ENCODE measurements around the gene ST3GAL2.
"Not testable (repeated sequence)": the region's sequence is repeated elsewhere in the genome, so short reads cannot be mapped to it uniquely, and the experiment has no call there.

The ST3GAL2 gene

DNA sequence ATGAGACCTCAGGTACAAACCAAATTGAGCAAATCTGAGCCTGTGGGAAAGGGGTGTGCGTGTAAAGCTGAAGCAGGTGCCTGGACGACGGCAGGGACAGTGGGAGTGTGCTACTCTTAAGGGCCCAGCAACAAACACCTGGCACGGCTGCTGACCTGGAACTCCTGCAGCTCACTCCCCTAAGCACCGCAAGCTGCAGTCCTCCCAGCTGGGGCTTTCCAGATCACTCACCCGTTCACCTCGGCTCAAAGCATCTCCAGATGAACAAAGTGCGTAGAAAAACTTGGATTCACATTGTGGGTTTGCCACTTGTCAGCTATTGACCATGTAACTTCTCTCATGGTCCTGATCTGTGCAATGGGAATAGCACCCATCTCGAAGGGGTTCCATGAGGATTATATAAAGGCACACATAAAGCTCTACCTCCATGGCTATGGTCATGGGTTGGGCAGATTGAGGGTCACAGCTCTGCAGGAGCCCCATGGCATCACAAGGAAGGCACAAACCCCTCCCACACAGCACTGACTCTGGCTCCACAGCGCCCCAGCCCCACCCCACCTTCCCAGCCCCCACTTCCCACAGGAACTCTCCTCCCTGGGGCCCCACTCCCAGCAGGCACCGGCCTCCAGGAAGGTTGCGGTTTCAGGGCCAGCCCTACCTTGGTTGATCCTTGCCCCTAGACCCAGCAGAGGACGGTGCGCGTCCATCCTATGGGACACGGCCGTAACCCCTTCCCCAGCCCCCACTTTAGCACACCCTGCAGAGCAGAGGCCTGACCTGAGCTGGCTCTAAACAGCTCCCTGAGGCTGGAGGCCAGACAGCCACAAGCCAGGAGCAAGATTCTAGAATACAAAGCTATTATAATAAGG, 21.9 kb downstream of the ST3GAL2 start:
- no peak for DNase-seq

DNA sequence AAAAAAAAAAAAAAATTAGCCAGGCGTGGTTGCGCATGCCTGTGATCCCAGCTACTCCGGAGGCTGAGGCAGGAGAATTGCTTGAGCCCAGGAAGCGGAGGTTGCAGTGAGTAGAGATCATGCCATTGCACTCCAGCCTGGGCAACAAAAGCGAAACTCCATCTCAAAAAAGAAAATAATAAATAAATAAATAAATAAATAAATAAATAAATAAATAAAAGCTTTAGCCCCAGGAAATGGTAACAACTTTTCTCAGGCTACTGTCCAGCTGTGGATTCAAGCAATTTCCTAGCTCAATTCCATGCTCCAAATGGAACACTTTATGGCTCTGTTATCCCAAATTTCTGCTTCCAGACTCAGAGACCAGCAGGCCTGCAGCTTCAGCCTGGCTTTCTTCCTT, 25.3 kb downstream of the ST3GAL2 start:
- not testable (repeated sequence) for DNase-seq

DNA sequence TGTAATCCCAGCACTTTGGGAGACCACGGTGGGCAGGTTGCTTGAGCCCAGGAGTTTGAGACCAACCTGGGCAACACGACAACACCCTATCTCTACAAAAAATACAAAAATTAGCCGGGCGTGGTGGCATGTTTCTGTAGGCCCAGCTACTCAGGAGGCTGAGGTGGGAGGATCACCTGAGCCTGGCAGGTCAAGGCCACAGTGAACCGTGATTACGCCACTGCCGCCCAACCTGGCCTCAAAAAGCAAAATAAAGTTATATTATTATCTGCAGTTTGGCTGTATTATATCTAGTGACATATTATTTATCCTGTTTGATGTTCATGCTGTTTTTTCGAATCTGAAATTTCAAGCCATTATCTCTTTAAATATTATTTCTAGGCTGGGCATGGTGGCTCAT, 26.5 kb downstream of the ST3GAL2 start:
- DNase-seq = no peak

DNA sequence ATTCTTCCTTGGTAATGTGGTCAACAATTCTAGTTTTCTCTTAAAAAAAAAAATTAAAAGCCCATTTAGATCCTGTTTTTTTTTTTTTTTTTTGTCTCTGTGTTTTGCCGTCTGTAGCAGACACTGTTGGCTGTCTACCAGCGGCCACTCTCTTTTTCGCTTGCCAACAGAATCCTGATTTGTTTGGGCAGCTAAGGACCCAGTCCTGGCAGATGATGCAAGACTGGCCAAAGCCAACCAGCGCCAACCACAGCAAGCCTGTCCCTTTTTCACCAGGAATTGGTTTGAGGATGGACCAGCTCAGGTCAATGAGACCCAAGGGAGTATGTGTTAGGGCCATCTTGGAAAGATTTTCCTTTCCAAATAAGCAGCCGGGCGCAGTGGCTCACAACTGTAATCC, 28.2 kb downstream of the ST3GAL2 start:
- no peak for DNase-seq

GRCh38 chr16:70407811-70408274, 31.1 kb downstream of the ST3GAL2 start:
- no peak for DNase-seq

GRCh38 chr16:70406104-70406503, 32.8 kb downstream of the ST3GAL2 start:
- DNase-seq = not testable (repeated sequence)

DNA sequence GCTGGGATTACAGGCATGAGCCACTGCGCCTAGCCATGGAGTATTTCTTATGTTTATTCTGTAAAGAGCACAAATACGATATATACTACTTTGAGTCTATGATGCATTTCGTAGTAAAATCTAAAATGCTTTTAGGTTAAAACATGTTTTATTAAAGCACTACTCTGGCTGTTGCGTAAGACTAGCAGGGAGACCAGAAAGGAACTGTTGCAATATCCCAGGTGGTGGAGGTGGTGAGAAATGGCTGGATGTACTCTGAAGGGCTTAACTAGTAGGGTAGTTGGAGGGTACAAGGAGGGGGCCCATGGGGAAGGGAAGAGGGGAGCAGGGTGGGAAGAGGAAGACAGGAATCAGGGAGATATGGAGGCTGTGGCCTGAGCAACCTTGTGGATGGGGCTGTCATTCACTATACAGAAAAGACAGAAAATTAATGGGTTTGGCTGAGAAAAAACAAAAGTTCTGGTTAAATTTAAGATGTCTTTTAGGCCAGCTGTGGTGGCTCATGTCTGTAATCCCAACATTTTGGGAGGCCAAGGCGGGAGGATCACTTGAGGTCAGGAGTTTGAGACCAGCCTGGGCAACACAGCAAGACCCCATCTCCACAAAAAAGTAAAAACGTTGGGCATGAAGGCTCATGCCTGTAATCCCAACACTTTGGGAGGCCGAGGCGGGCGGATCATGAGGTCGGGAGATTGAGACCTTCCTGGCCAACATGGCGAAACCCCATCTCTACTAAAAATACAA, 35.8 kb downstream of the ST3GAL2 start:
- DNase-seq = peak; percentile 33

DNA sequence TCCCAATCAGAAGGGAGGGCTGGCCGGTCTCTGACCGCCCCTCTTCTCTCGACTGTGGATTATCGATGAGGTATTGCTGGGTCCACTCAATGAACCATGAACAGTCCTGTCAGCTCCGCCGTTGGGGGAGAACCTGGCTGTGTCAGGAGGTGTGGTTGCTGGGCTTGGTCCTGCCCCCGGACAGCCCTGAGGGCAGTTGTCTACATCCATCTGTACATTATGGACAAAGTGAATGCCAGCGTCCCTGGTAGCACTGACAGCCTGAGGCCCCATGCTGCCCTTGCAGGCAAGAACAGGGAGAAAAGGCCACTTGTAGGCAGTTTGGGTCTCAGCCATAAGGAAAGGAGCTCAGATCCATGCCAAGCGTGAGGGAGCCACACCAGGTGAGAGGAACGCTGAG, 38.9 kb downstream of the ST3GAL2 start:
- no peak for DNase-seq

GRCh38 chr16:70399381-70399780, 39.5 kb downstream of the ST3GAL2 start:
- no peak for DNase-seq

DNA sequence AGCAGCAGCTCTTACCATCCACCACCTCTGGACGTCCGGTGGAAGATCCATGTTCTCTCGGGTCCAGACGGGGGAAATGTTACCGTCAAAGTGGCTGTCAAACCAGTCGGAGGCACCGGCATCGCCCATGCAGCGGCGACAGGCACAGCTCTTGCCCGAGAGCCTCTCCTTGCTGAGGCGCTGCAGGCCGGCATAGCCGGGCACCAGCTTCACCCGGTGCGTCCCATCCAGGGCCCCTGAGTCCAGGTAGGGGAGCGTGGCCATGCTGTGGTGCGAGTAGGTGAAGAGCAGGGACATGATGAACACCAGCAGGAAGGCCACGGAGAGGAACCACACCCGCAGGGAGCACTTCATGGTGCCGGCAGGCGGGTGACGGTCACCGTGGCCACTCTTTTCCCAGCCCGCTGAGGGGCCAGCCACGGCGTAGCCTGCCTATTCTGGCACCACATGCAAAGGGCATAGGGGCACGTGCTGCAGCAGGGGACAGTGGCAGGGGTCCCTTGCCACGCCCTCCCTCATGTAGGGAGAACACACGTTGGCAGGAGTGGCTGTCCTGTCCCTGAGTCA, 40.6 kb downstream of the ST3GAL2 start:
- DNase-seq = no peak

- no peak for DNase-seq
These were observed 42.5 kb downstream of the ST3GAL2 start for GRCh38 chr16:70396246-70396904.

GRCh38 chr16:70395345-70395901, 43.5 kb downstream of the ST3GAL2 start:
- peak; percentile 17 for DNase-seq

DNA sequence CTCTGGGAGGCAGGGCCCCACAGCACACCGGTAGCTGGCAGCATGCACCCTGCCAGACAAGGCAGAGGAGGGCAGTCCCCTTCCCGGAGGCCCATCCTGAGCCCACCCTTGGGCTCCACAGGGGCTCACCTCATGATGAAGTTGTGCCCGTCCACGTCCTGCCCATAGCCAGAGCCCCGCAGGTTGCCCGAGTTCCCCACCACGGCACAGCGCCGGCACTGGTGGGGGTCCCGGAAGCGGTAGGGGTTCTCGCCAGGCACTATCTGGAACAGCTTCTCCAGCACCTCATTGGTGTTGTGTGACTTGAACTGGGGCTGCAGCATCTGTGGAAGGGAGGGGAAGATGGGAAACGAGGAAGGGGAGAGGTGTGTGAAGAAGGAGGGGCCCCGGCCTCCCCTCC, 44.0 kb downstream of the ST3GAL2 start:
- DNase-seq = no peak

DNA sequence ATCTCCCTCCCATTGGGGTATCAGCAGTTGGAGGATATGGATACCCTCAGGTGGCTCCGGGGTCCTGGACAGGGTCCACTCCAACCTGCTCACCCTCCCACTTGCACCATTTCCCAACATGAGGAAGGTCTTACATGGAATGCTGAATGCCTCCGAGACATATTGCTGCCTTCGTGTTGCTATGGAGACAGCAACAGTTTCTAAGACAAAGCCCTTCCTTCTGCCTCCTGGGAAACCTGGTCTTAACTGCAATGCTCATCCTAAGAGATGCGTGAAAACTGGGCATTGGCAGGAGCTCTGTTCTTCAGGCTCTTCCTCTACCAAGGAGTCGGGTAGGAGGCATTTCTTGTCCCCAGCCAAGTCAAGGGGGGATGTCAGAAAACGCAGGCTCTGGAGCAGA, 45.2 kb downstream of the ST3GAL2 start:
- no peak for DNase-seq

DNA sequence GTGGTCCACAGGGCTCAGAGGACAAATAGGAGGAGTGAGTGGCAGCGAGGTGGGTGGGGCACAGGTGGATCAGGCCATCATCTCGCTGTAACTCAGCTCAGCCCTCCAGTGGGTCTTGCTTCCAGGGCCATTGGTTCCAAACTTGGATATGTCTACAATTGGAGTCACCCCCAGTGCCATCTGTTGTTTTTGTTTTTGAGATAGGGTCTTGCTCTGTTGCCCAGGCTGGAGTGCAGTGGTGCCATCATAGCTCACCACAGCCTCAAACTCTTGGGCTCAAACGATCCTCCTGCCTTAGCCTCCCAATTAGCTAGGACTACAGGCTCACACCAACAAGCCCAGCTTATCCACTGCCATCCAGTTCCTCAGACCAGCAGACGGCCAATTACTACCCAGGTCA, 46.3 kb downstream of the ST3GAL2 start:
- DNase-seq = no peak

DNA sequence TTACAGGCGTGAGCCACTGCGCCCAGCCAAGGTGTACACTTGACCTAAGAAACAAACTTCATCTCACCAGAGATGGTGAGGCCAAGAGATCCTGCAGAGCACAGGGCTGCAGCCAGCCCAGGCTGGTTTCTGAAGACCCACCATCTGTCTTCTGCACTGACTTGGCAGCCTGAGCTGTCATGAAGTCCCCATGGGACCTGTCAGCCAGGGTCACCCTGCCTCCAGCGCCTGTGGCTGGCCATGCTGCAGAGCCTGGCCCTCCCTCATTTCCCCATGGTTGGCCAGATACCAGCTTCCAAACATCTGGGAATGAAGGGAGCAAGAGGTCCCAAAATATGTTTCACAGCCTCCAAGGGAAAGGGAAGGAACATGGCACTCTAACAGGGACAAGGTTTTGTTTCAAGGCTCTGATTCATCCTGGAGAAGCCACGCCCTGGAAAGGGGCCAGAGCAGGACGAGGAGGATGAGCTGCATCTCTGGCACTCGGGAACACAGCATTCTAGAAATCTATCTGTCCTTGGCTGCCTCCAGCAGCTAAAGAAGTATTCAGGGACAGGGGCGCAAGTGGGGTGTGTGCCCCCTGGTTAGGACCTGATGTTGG, 46.9 kb downstream of the ST3GAL2 start:
- peak; percentile 66 for DNase-seq

DNA sequence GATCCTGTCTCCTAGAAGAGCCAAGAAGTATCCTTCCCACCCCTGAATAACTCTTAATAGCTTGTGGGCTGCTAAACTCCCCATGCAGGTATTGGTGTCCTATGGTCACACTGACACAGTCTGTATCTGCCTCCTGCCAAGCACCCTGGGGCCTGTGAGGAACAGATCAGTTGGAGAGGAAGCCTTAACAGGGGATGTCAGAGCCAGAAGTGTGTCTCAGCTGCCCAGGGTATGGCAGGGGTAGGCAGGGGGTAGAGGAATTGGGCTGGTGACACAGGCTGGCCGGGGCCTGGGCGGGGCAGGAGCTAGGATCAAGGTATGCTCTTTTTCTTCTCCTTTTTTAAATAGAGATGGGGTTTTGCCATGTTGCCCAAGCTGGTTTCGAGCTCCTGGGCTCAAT, 47.5 kb downstream of the ST3GAL2 start:
- no peak for DNase-seq

- DNase-seq = no peak
These were observed 48.1 kb downstream of the ST3GAL2 start for GRCh38 chr16:70390774-70391173.

DNA sequence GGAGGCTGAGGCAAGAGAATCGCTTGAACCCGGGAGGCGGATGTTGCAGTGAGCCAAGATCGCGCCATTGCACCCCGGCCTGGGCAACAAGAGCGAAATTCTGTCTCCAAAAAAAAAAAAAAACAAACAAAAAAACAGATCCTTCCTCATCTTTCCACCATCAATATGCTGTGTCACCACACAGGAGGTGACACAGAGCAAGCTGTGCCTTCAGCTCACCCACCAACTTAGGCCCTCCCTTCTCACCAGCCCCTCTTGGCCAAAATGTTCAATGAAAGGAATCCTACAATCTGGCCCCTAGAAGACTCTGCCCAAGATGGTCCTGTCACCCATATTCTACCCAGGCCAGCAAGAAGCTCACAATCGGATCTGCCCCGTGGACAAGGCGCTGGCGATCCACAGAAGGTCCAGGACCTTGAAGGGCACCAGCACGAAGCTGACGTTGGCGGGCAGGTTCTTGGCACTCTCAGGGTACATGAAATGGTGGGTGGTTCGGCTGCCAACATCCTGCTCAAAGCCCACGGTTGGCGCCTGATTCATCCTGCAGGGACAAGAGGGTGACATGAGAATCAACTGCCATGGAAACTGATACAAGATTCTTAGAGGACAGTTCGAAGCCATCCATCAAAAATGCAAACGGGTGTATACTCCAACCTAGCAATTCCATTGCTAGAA, 50.8 kb downstream of the ST3GAL2 start:
- no peak for DNase-seq

DNA sequence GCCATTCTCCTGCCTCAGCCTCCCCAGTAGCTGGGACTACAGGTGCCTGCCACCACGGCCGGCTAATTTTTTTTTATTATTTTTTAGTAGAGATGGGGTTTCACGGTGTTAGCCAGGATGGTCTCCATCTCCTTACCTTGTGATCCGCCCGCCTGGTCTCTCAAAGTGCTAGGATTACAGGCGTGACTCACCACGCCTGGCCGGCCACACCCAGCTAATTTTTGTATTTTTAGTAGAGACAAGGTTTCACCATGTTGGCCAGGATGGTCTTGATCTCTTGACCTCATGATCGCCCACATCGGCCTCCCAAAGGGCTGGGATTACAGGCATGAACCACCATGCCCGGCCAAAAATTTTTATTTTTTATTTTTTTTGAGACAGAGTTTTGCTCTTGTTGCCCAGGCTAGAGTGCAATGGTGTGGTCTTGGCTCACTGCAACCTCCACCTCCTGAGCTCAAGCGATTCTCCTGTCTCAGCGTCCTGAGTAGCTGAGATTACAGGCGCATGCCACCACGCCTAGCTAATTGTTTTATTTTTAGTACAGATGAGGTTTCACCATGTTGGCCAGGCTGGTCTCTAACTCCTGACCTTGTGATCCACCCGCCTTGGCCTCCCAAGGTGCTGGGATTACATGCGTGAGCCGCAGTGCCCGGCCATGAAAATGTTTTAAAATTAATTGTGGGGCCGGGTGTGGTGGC, 52.5 kb downstream of the ST3GAL2 start:
- DNase-seq = not testable (repeated sequence)

DNA sequence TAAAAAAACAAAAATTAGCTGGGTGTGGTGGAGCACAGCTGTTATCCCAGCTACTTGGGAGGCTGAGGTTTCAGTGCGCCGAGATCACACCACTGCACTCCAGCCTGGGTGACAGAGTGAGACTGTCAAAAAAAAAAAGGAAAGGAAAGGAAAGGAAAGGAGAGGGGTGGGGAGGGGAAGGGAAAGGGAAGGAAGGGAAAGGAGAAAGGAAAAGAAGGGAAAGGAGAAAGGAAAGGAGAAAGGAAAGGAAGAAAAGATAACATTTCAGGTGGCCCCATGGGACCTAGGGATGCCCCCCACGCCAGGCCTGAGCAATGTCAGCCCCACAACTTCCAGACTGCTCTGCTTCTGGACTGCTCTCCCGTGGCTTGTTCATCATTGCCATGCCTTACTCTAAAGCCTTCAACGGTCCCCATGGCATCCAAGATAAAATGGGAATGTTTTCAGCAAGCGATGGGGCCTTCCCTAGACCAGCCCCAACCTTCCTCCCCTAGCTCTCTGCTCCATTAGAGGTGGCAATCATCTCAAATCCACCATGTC, 55.4 kb downstream of the ST3GAL2 start:
- DNase-seq = no peak
